Stimulated activated CD4-positive, alpha-beta T cell treated with anti-CD3 and anti-CD28 coated beads, Interleukin-2, amount 100 ng/mL, for 24 hours (primary cell): ENCODE measurements around the gene RHOD.

Source experiments
- DNase-seq, 2 donors: peaks; one replicate each; pipeline ENCODE4 v3.0.0-alpha.2; 2020

RHOD gene

GRCh38 chr11:67117672-67118180, 61.1 kb downstream of the RHOD start:
- DNase-seq = peak; percentile 51 to 52

GRCh38 chr11:67118181-67118766, 61.6 kb downstream of the RHOD start:
- DNase-seq = peak; percentile 58 to 62

DNA sequence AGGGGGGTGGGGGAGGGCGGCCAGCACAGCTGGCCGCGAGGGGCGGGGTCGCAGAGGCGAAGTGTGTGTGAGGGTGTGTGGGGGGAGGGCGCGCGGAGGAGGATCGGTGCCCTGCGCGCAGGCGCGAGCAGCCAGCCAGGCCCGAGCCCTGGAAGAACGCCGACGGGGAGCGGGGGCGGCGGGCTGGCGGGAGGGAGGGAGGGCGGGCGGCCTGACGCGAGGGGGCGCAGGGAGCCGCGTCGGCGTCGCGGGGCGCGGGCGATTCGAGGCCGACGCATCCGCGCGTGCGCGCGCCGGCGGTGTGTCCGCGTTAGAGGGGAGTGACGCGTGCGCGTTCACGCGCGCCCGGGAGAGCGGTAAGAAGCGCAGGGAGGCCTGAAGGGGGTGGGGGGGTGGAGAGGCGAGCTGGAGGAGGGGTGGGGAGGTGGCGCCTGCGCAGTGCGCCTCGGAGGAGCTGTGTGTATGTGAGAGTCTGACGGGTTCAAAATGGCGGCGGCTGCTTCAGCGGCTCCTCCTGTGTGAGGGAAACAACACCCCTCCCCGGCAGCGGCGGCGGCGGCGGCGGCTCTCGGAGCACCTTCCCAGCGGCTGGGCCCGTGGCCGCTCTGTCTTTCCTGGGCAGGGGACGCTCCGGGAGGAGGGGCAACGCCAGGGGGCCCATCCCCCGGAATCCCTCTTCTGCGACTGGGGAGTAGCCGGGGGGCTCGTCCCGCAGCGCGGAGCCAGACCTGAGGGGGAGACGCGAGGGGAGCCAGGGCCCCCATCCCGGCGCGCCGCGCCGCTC, 62.3 kb downstream of the RHOD start, which contains the start of gene KDM2A:
Gene KDM2A, plus strand, starts transcription at position 463 of the 784 bp plus-strand sequence. CDS start 2,054 bp downstream, outside the sequence.
- peak; percentile 98 for DNase-seq

DNA sequence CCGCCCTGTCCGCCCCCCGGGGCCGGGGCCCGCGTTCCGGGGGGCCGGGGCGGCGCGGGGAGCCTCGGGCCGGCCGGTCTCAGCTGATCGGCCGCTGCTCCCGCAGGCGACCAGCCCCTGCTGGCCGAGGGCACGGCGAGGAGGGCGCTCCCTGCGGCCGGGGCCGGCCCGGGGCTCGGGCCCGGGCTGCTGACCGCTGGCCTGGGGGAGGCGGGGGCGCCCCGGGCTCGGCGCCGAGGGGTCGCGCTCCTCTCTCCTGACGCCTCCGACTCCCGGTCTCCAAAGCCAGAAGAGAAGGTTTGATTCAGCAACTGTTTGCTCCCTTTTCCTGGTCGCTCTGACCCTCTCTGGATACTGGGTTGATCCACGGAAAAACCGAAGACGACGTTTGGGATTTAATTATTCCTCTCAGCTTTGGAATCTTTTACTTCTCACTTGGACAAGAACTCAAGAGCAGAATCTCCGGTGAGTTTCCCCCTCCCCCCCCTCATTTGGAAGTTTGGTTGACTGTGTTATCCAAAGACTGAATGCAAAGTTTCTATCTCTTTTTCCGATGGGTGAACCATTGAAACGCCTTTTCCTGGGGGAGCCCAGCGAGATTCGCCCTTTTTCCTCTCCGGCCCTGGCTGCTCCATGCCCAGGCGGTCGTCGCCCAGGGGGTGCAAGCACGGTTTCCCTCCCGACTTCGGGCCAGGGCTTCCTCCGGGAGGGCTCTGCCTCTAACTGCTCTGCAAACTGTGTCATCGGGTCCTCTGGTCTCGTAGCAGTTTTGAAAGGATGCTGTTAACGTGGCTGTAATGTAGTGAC, 63.1 kb downstream of the RHOD start:
- DNase-seq = peak; percentile 31 to 39

GRCh38 chr11:67120456-67120855, 63.8 kb downstream of the RHOD start:
- no peak for DNase-seq

DNA sequence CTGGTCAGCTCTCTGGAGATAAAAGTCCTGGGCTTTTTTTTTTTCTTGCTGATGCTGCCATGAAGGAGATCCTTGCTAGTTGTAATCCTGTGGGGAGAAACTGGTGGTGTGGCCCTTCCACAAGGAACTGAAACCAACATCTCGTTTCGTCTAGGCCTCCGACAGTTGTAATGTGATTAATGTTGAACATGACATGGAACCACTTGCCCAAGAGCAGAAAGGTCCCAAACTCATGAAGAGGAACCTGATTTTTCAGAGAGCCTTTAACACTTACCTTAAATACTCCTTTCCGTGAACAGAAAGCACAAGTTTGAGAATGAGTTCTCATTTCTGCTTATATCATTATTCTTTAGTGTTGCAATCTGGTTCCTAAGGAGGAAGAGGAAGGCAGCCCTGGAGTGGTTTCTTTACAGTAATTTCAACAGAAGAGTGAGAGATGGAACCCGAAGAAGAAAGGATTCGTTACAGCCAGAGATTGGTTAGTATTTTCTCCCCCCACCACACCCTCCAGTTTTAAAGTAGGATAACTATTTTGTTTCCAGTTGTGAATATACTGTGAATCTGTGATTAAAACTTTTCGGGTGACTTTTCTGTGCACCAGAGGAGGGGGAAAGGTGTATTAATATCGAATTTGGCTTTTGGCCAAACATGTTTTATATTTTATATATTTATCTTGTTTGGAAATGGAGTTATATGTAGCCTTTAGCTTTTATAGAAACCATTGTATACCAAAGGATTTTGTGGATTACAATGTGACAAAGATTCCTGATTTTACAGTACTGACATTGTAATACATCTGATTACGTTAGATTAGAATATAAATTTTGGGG, 64.4 kb downstream of the RHOD start:
- DNase-seq = no peak
